ENCODE results near the gene ZHX3.

DNA sequence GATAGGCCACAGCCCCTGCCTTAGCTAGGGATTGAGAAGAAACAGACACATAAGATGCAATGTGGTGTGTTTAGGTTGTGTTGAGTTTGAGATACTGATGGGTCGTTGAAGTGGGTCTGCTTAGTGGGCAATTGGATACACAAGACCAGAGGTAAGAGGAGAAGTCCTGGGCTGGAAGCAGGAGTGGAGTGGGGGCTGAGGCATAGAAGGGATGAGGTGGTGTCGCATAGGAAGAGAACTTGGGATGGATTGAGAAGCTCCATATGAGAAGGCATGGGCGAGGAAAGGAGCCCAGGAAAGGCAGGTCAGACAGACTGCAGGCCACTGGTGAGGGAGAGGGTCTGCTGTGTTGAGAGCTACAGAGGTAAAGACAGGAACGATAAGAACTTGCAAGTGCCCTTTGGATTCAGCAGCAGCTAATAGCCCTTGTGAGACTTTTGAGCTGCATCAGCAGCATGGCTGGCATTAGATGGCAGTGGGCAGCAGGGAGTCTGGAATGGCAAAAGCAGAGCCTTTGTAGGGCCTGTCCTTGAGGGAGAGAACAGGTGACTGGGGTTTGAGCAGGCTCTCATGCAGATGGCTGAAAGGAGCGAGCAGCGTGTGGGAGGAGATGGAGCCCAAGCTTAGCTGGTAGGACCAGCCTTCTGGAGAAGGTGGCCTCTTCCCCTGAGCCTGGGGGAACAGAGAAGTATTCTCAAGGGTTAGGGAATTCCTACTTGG lies 147.0 kb downstream of the ZHX3 start:
- TF ChIP-seq, protein P1, sequence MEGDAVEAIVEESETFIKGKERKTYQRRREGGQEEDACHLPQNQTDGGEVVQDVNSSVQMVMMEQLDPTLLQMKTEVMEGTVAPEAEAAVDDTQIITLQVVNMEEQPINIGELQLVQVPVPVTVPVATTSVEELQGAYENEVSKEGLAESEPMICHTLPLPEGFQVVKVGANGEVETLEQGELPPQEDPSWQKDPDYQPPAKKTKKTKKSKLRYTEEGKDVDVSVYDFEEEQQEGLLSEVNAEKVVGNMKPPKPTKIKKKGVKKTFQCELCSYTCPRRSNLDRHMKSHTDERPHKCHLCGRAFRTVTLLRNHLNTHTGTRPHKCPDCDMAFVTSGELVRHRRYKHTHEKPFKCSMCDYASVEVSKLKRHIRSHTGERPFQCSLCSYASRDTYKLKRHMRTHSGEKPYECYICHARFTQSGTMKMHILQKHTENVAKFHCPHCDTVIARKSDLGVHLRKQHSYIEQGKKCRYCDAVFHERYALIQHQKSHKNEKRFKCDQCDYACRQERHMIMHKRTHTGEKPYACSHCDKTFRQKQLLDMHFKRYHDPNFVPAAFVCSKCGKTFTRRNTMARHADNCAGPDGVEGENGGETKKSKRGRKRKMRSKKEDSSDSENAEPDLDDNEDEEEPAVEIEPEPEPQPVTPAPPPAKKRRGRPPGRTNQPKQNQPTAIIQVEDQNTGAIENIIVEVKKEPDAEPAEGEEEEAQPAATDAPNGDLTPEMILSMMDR (conservative IDR thresholded peaks at IDR 0.05), result no peak
- no peak for TF ChIP-seq EZH2 (IDR thresholded peaks at IDR 0.05; ENCODE audit: low read depth)

All from PC-9 (cell line).